ENCODE results near the gene ENTPD1. TPM values are rescaled to one million over a fixed set of nuclear protein-coding genes. Genes with fewer than 3 reads are reported as not detected.
"Not testable (repeated sequence)": the region's sequence is repeated elsewhere in the genome, so short reads cannot be mapped to it uniquely, and the experiment has no call there.

ENTPD1 gene
- total and polyA plus RNA-seq, 3 experiments from 2014 or later, result 3.3 to 7.1 (median 6.7) TPM

DNA sequence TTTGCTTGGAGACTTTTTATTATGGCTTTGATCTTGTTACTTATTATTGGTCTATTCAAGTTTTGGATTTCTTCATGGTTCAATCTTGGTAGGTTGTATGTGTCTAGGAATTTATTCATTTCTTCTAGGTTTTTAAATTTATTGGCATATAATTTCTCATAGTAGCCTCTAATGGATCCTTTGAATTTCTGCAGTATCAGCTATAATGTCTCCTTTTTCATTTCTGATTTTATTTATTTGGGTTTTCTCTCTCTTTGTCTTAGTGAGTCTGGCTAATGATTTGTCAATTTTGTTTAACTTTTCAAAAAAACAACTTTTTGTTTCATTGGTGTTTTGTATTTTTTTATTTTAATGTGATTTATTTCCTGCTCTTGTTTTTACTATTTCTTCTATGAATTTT lies 160.1 kb downstream of the ENTPD1 start:
- peaks cover 8 to 24% of the 10 kb centered on the region in 2 donors for H3K27me3 Mint-ChIP-seq
- H3K27ac ChIP-seq (ENCODE audit: low read depth, low read length); H3K4me1 Mint-ChIP-seq; CTCF ChIA-PET; H3K9me3 ChIP-seq (ENCODE audit: low read length); H3K9me3 Mint-ChIP-seq; H3K36me3 ChIP-seq (ENCODE audit: insufficient read depth, low read length); H3K4me3 ChIP-seq (ENCODE audit: low read length); POLR2A ChIA-PET; H3K4me3 Mint-ChIP-seq; H3K27ac Mint-ChIP-seq; DNase-seq; H3K27me3 ChIP-seq (ENCODE audit: insufficient read depth, low read length, poor library complexity, severe bottlenecking); H3K4me1 ChIP-seq (ENCODE audit: insufficient read depth, low read length): not testable (repeated sequence)
- peaks cover 0 to 17% (median 0%) of the 10 kb centered on the region in 3 donors for H3K36me3 Mint-ChIP-seq

Other genes starting within 250 kb of the ENTPD1 start
- 1 to 10 TPM in 1 of 2 experiments, under 1 TPM in 1; 0.92 to 1.7 TPM for gene SORBS1, start 194.8 kb upstream of the ENTPD1 start, total RNA-seq
- gene SORBS1, start 194.8 kb upstream of the ENTPD1 start, polyA plus RNA-seq, result 0.28 TPM
- gene ALDH18A1, start 99.5 kb upstream of the ENTPD1 start, total RNA-seq, result 10 to 100 TPM; 89.1 to 89.6 TPM
- 66.9 TPM for gene ALDH18A1, start 99.5 kb upstream of the ENTPD1 start, polyA plus RNA-seq
- gene TCTN3, start 62.2 kb upstream of the ENTPD1 start, total RNA-seq, result 10 to 100 TPM; 32.1 to 32.7 TPM
- gene TCTN3, start 62.2 kb upstream of the ENTPD1 start, polyA plus RNA-seq, result 59.1 TPM
- gene CC2D2B, start 151.8 kb downstream of the ENTPD1 start, total RNA-seq, result not detected
- gene CC2D2B, start 151.8 kb downstream of the ENTPD1 start, polyA plus RNA-seq, result not detected

Measured in CD8-positive, alpha-beta memory T cell (primary cell).